ENCODE data around the gene MYO7A.

MYO7A gene

GRCh38 chr11:77129069-77129841 lies 1.2 kb downstream of the MYO7A start:
- DNase-seq, result no peak

GRCh38 chr11:77129842-77130756 lies 2.1 kb downstream of the MYO7A start:
- no peak for DNase-seq

GRCh38 chr11:77130763-77131513 lies 2.9 kb downstream of the MYO7A start:
- no peak for DNase-seq

GRCh38 chr11:77131560-77131959 lies 3.5 kb downstream of the MYO7A start:
- no peak for DNase-seq

- no peak for DNase-seq
Measured at GRCh38 chr11:77135069-77135468, 7.0 kb downstream of the MYO7A start.

GRCh38 chr11:77136074-77136473 lies 8.0 kb downstream of the MYO7A start:
- DNase-seq, result no peak

- DNase-seq, result no peak
Measured at GRCh38 chr11:77136784-77137420, 8.9 kb downstream of the MYO7A start.

GRCh38 chr11:77137421-77137820 lies 9.4 kb downstream of the MYO7A start:
- DNase-seq, result no peak

GRCh38 chr11:77138106-77138649 lies 10.1 kb downstream of the MYO7A start:
- no peak for DNase-seq

- DNase-seq, result no peak
Measured at GRCh38 chr11:77139201-77139600, 11.2 kb downstream of the MYO7A start.

- peak; percentile 61 for DNase-seq
Measured at GRCh38 chr11:77140231-77140851, 12.3 kb downstream of the MYO7A start.

GRCh38 chr11:77141034-77141433 lies 13.0 kb downstream of the MYO7A start:
- no peak for DNase-seq

GRCh38 chr11:77141475-77141874 lies 13.4 kb downstream of the MYO7A start:
- no peak for DNase-seq

GRCh38 chr11:77142091-77142975 lies 14.3 kb downstream of the MYO7A start:
- DNase-seq, result peak; percentile 65

- no peak for DNase-seq
Measured at GRCh38 chr11:77143405-77144020, 15.5 kb downstream of the MYO7A start.

GRCh38 chr11:77144196-77144856 lies 16.3 kb downstream of the MYO7A start:
- no peak for DNase-seq

GRCh38 chr11:77144857-77145428 lies 16.9 kb downstream of the MYO7A start:
- DNase-seq, result no peak

- DNase-seq, result no peak
Measured at GRCh38 chr11:77146261-77147035, 18.4 kb downstream of the MYO7A start.

GRCh38 chr11:77147036-77147315 lies 18.9 kb downstream of the MYO7A start:
- DNase-seq, result no peak
